H1 (cell line): ENCODE results near the gene DND1. TPM values are rescaled to one million over a fixed set of nuclear protein-coding genes. Genes with fewer than 3 reads are reported as not detected.

ENCODE experiments used
- CTCF ChIA-PET: fragments of 300-600 bp; sonication (Branson Sonifier 250); formaldehyde crosslinking; loops from one replicate; lab custom pipeline; 2021; ENCODE audit not compliant: partially characterized antibody; lab: Charles Lee
- POLR2A ChIA-PET: fragments of 300-600 bp; sonication (Branson Sonifier 250); formaldehyde crosslinking; loops from one replicate; lab custom pipeline; 2021; ENCODE audit warnings: inconsistent platforms; ENCODE audit not compliant: partially characterized antibody; lab: Charles Lee
- DNase-seq, 2 experiments: peaks; one replicate each; pipeline versions ENCODE4 v3.0.0 to v3.0.0-alpha.2; 2010 to 2022; ENCODE audit warnings: low spot score in 2 of 2, low read depth in 1 of 2, mixed read lengths in 1 of 2
- FAIRE-seq: peaks from 2 replicates; lab custom pipeline; 2011; peaks lifted over from hg19 to GRCh38; lab: Jason Lieb, UNC
- H2AFZ ChIP-seq: 2 replicates; pipeline ENCODE4 v1.8.1; 2012; ENCODE audit warnings: low read length, inconsistent platforms
- H2AK5ac ChIP-seq: 2 replicates; pipeline ENCODE4 v1.6.1; 2013; ENCODE audit warnings: low read depth, low read length
- H2BK120ac ChIP-seq: replicated peaks from 2 replicates; pipeline ENCODE3; 2013; ENCODE audit warnings: low read depth, low read length, inconsistent platforms
- H2BK12ac ChIP-seq: 2 replicates; pipeline ENCODE4 v1.6.1; 2013; ENCODE audit warnings: low read depth, low read length
- H2BK15ac ChIP-seq: 2 replicates; pipeline ENCODE4 v1.6.1; 2013; ENCODE audit warnings: low read length
- H2BK20ac ChIP-seq: 2 replicates; pipeline ENCODE4 v1.6.1; 2013; ENCODE audit warnings: low read length
- H2BK5ac ChIP-seq: 2 replicates; pipeline ENCODE4 v1.6.1; 2013; ENCODE audit warnings: low read depth, low read length
- H3K14ac ChIP-seq: 2 replicates; pipeline ENCODE4 v1.6.1; 2013; ENCODE audit warnings: inconsistent platforms; ENCODE audit not compliant: insufficient read length
- H3K18ac ChIP-seq: 2 replicates; pipeline ENCODE4 v1.6.1; 2013; ENCODE audit warnings: low read length; ENCODE audit errors: extremely low read depth
- H3K23ac ChIP-seq: 2 replicates; pipeline ENCODE4 v1.6.1; 2013; ENCODE audit warnings: inconsistent platforms; ENCODE audit not compliant: insufficient read length
- H3K23me2 ChIP-seq: 2 replicates; pipeline ENCODE4 v1.6.1; 2013; ENCODE audit warnings: low read depth, low read length
- H3K27ac ChIP-seq: 2 replicates; pipeline ENCODE4 v1.6.1; 2011; ENCODE audit warnings: low read depth, low read length, inconsistent platforms
- H3K27me3 ChIP-seq, 4 experiments: replicated peaks in 1 of 4; 1 replicate in 1 of 4; 2 replicates in 3 of 4; pipeline versions ENCODE4 v1.6.1 to v1.8.1; 2011 to 2013; ENCODE audit warnings: low read length in 3 of 4, mild to moderate bottlenecking in 3 of 4, inconsistent platforms in 2 of 4, mixed read lengths in 2 of 4, moderate library complexity in 1 of 4; ENCODE audit not compliant: control insufficient read depth in 3 of 4, insufficient read depth in 3 of 4; ENCODE audit errors: extremely low read depth in 1 of 4
- H3K36me3 ChIP-seq, 4 experiments: 2 replicates each; pipeline versions ENCODE4 v1.6.1 to v1.8.1; 2011 to 2013; ENCODE audit warnings: mild to moderate bottlenecking in 4 of 4, low read length in 3 of 4, moderate library complexity in 2 of 4, control low read depth in 1 of 4, inconsistent platforms in 1 of 4; ENCODE audit not compliant: insufficient read depth in 4 of 4, control insufficient read depth in 2 of 4
- H3K4ac ChIP-seq: replicated peaks from 2 replicates; pipeline ENCODE3; 2013; ENCODE audit warnings: low read length, low read depth, mixed read lengths, inconsistent platforms; ENCODE audit not compliant: insufficient read length
- H3K4me1 ChIP-seq, 4 experiments: replicated peaks in 1 of 4; 1 replicate in 1 of 4; 2 replicates in 3 of 4; pipeline versions ENCODE4 v1.6.1 to v1.8.1; 2011 to 2013; ENCODE audit warnings: low read length in 3 of 4, inconsistent platforms in 2 of 4, mixed read lengths in 1 of 4; ENCODE audit not compliant: insufficient read depth in 4 of 4, control insufficient read depth in 3 of 4
- H3K4me2 ChIP-seq, 2 experiments: 2 replicates each; pipeline versions ENCODE4 v1.6.1 to v1.8.1; 2011 to 2013; ENCODE audit warnings: low read depth in 2 of 2, low read length in 2 of 2, control low read depth in 1 of 2, inconsistent platforms in 1 of 2, mild to moderate bottlenecking in 1 of 2; ENCODE audit not compliant: insufficient read depth in 1 of 2
- H3K4me3 ChIP-seq, 4 experiments: fragments of 200-600, 300-600 bp in 1 of 4; sonication (generic), shearing (Covaris generic), sonication (Bioruptor Twin) in 1 of 4; 2 replicates each; pipeline versions ENCODE4 v1.5.1 to v1.8.1; 2011 to 2016; ENCODE audit warnings: low read length in 4 of 4, low read depth in 3 of 4, control low read depth in 2 of 4, inconsistent platforms in 2 of 4, mild to moderate bottlenecking in 2 of 4, mixed read lengths in 1 of 4, moderate library complexity in 1 of 4; ENCODE audit not compliant: insufficient read depth in 2 of 4; ENCODE audit errors: extremely low read depth in 1 of 4
- H3K56ac ChIP-seq: replicated peaks from 2 replicates; pipeline ENCODE3; 2013; ENCODE audit warnings: low read depth, mild to moderate bottlenecking, mixed read lengths, low read length, inconsistent platforms; ENCODE audit not compliant: insufficient read length
- H3K79me1 ChIP-seq: 2 replicates; pipeline ENCODE4 v1.6.1; 2013; ENCODE audit warnings: low read depth, low read length, control low read depth
- H3K79me2 ChIP-seq, 2 experiments: 2 replicates each; pipeline versions ENCODE4 v1.6.1 to v1.8.1; 2012 to 2013; ENCODE audit warnings: low read length in 2 of 2, mild to moderate bottlenecking in 2 of 2, inconsistent platforms in 1 of 2; ENCODE audit not compliant: insufficient read depth in 2 of 2, control insufficient read depth in 1 of 2
- H3K9ac ChIP-seq, 4 experiments: replicated peaks in 1 of 4; 1 replicate in 1 of 4; 2 replicates in 3 of 4; pipeline versions ENCODE4 v1.6.1 to v1.8.1; 2011 to 2013; ENCODE audit warnings: low read depth in 3 of 4, low read length in 3 of 4, control low read depth in 2 of 4, mild to moderate bottlenecking in 2 of 4, moderate library complexity in 2 of 4, inconsistent platforms in 1 of 4; ENCODE audit errors: extremely low read depth in 1 of 4
- H3K9me3 ChIP-seq, 2 experiments: 2 replicates each; pipeline versions ENCODE4 v1.6.1 to v1.8.1; 2012 to 2013; ENCODE audit warnings: mild to moderate bottlenecking in 2 of 2, moderate library complexity in 2 of 2, control low read depth in 1 of 2, inconsistent platforms in 1 of 2, low read depth in 1 of 2, low read length in 1 of 2, mixed read lengths in 1 of 2; ENCODE audit not compliant: insufficient read depth in 2 of 2
- H4K20me1 ChIP-seq, 2 experiments: replicated peaks in 1 of 2; 2 replicates each; pipeline versions ENCODE3 to v1.8.1; 2011 to 2013; ENCODE audit warnings: inconsistent platforms in 2 of 2, low read length in 2 of 2, mild to moderate bottlenecking in 1 of 2; ENCODE audit not compliant: insufficient read depth in 2 of 2, control insufficient read depth in 1 of 2
- H4K5ac ChIP-seq: 2 replicates; pipeline ENCODE4 v1.6.1; 2013; ENCODE audit warnings: low read length, low read depth, mixed read lengths, inconsistent platforms; ENCODE audit not compliant: insufficient read length
- H4K8ac ChIP-seq: 2 replicates; pipeline ENCODE4 v1.8.0; 2013; ENCODE audit warnings: mild to moderate bottlenecking, moderate library complexity, low read length, inconsistent platforms; ENCODE audit not compliant: insufficient read depth; ENCODE audit errors: extremely low read depth
- H4K91ac ChIP-seq: replicated peaks from 2 replicates; pipeline ENCODE3; 2013; ENCODE audit warnings: low read length, mixed read lengths, inconsistent platforms; ENCODE audit not compliant: insufficient read length
- GTF2F1 ChIP-seq: IDR thresholded peaks from 2 replicates; pipeline ENCODE4 v1.6.1; 2012; ENCODE audit warnings: low read depth, low read length, improper control_type of control experiment, borderline replicate concordance
- SP2 ChIP-seq: IDR thresholded peaks from 2 replicates; pipeline ENCODE4 v1.6.1; 2012; ENCODE audit warnings: mild to moderate bottlenecking, low read length, inconsistent platforms
- WGBS, 2 experiments: shearing (Covaris generic) in 1 of 2; methylation state at CpG; one replicate each; pipeline versions ENCODE4 v1.1.6 to v1.1.7; 2013 to 2015; ENCODE audit warnings: low lambda C conversion rate in 2 of 2, mixed read lengths in 2 of 2, inconsistent platforms in 1 of 2, low coverage in 1 of 2, missing lambda C conversion rate in 1 of 2; ENCODE audit not compliant: insufficient replicate concordance in 2 of 2, insufficient coverage in 1 of 2, insufficient read length in 1 of 2; ENCODE audit errors: extremely low coverage in 1 of 2, missing lambda C conversion rate in 1 of 2; 5-methylcytosine and 5-hydroxymethylcytosine counted together
- polyA plus RNA-seq, 7 experiments: library from polyadenylated mRNA; depleted of rRNA in 3 of 7; stranded (reverse) in 5 of 7; unstranded in 2 of 7; fragments of >200 nt in 5 of 7; fragments of 200-250 nt in 2 of 7; gene quantifications; 1 replicate in 5 of 7; 2 replicates in 1 of 7; 4 replicates in 1 of 7; pipeline versions ENCODE4 v1.2.1 to v1.2.3, GENCODE V29; 2011 to 2013; ENCODE audit warnings: missing spikeins in 2 of 7, mixed read lengths in 2 of 7
- total RNA-seq: library from RNA; stranded (reverse); fragmentation: NEBNext Ultra II Directional; extraction: Animal tissue kit (Norgen Biotek cat#: 25700); gene quantifications from 2 replicates; pipeline ENCODE4 v1.2.1, GENCODE V29; 2021

DND1 gene
- total and polyA plus RNA-seq, 2 of the 8 experiments (the other 6 are each of a cell fraction or from before 2014, with no cell fraction given) = 0.41 to 2.1 TPM

DNA sequence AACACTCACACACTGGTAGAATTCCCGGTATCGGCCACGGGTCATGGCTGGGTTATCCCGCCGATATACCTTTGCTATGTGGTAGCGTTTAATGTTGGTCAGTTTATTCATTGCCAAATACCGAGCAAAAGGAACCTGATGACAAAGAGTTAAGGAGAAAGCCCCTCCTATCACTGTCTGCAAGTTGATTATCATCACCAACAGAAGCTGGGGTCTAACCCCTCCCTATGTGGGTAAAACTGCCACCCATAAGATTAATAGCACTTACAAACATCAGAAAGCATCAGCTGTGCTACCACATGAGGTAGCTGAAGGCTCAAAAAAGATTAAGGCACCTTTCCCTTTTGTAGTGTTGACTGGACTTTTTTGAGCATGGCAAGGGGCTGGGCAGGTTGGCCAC lies 5.6 kb upstream of the DND1 start:
- Histone ChIP-seq H4K5ac (no peak overlapping the region), H2BK120ac (no peak overlapping the region), H3K36me3 (peaks cover 10 to 52% (median 36%) of the 10 kb centered on the region in 4 experiments), H3K27ac (no peak overlapping the region), H4K91ac (no peak overlapping the region), H3K18ac (no peak overlapping the region), H2AFZ (no peak overlapping the region), H2BK5ac (no peak overlapping the region), H3K27me3 (no peaks in the 10 kb centered on the region), H3K23me2 (no peaks in the 10 kb centered on the region), H3K14ac (no peak overlapping the region), H3K79me1 (no peaks in the 10 kb centered on the region), H3K23ac (no peak overlapping the region), H3K4ac (no peak overlapping the region), H3K4me3 (no peak overlapping the region), H3K56ac (no peak overlapping the region), H2BK12ac (no peak overlapping the region), H3K4me1 (no peaks in the 10 kb centered on the region), H2BK15ac (no peak overlapping the region), H2BK20ac (no peak overlapping the region), H4K8ac (no peak overlapping the region), H2AK5ac (no peak overlapping the region), H3K79me2 (no peaks in the 10 kb centered on the region), H4K20me1 (peaks cover 0 to 2% of the 10 kb centered on the region in 2 experiments), H3K9ac (no peak overlapping the region), H3K4me2 (no peak overlapping the region), H3K9me3 (no peaks in the 10 kb centered on the region)
- FAIRE-seq (no peak), DNase-seq (no peak)
- POLR2A ChIA-PET = interaction anchor here (1.1 to 3.1 kb wide), 5 partner anchors 10 to 216 kb away, joined by 3 to 8 read pairs (median 5); partner anchors contain the start of genes HARS1 and HARS2
- TF ChIP-seq SP2 (no peak), GTF2F1 (no peak)
- CTCF ChIA-PET = no interaction called here
- 95% methylated on average over 7 of the region's 7 CpGs; no CpG with 5 or more reads in 1 of the 2 experiments for WGBS, 2 experiments
